Pancreas (tissue), 10 donors: ENCODE results near the gene SHC3. TPM values are rescaled to one million over a fixed set of nuclear protein-coding genes. Genes with fewer than 3 reads are reported as not detected.

Source experiments
- ATAC-seq, 4 donors: fragments of 200-7000 bp; cut with Tn5 transposase; one replicate each; pipeline versions ENCODE4 v1.8.0 to v1.9.1; 2020; ENCODE audit warnings: mild to moderate bottlenecking in 4 of 4, moderate library complexity in 4 of 4
- DNase-seq, 6 donors: peaks; one replicate each; pipeline ENCODE4 v3.0.0-alpha.2; 2020
- FAIRE-seq: peaks from 2 replicates; lab custom pipeline; 2012; peaks lifted over from hg19 to GRCh38; lab: Jason Lieb, UNC
- H3K27ac ChIP-seq, 4 donors: fragments of 200-600 bp; sonication (generic); 1 replicate in 3 of 4; 2 replicates in 1 of 4; pipeline versions ENCODE4 v1.5.0 to v1.8.0; 2020
- H3K27me3 ChIP-seq, 4 donors: fragments of 200-600 bp; one replicate each; pipeline ENCODE4 v1.8.0; 2021
- H3K36me3 ChIP-seq, 3 donors: fragments of 200-600 bp; sonication (generic) in 1 of 3; one replicate each; pipeline versions ENCODE4 v1.5.0 to v1.8.0; 2020 to 2021
- H3K4me1 ChIP-seq, 3 donors: fragments of 200-600 bp; one replicate each; pipeline ENCODE4 v1.8.0; 2021
- H3K4me3 ChIP-seq, 4 donors: fragments of 200-600 bp; sonication (generic) in 2 of 4; one replicate each; pipeline versions ENCODE4 v1.5.0 to v1.8.0; 2020 to 2021
- H3K9me3 ChIP-seq, 4 donors: fragments of 200-600 bp; one replicate each; pipeline ENCODE4 v1.8.0; 2021
- WGBS, 2 donors: extraction: QIAGEN DNeasy Blood & Tissue Kit; methylation state at CpG; one replicate each; pipeline ENCODE4 v1.1.7; 2013; 5-methylcytosine and 5-hydroxymethylcytosine counted together
- intact Hi-C, 3 donors: fragments of 100-400 bp; cut with DNase I; formaldehyde crosslinking; loops; one replicate each; pipeline versions ENCODE4 v1.11.1 to v1.14.2; 2022
- polyA plus RNA-seq, 2 donors: library from polyadenylated mRNA; stranded (reverse); fragments of 200-250 nt; gene quantifications; one replicate each; pipeline ENCODE4 v1.2.3, GENCODE V29; 2013
- total RNA-seq, 6 donors: library from RNA; stranded (reverse); fragmentation: NEBNext Ultra II Directional in 4 of 6; extraction: Animal tissue kit (Norgen Biotek cat#: 25700) in 4 of 6; gene quantifications; one replicate each; pipeline versions ENCODE4 v1.2.1 to v1.2.4, GENCODE V29; 2021 to 2023
- TF ChIP-seq, protein P1 (sequence below), 4 donors: fragments of 200-600 bp; sonication (generic) in 3 of 4; IDR thresholded peaks; one replicate each; pipeline versions ENCODE4 v1.5.0 to v1.8.0; 2021; ENCODE audit warnings: antibody characterized with exemption in 4 of 4
- donor health status: healthy with polysubstance abuse.
- donor health status: DM: no; HTN: no; CAD: no; lungs with moderate emphysema.
- donor health status: DM: no; HTN: no; CAD: no.
- donor health status: control.
- donor health status: control.
- donor health status: Bipolar disorder and iron deficiency.
- donor health status: DM: yes; HTN: yes; CAD: no.
- donor health status: DM: no; HTN: no; CAD: no.
- donor health status: DM: no; HTN: no; CAD: no.
- donor health status: DM: yes; HTN: yes; CAD: no.

The SHC3 gene
- total and polyA plus RNA-seq, 8 donors, result 0.19 to 6.3 (median 1.8) TPM

DNA sequence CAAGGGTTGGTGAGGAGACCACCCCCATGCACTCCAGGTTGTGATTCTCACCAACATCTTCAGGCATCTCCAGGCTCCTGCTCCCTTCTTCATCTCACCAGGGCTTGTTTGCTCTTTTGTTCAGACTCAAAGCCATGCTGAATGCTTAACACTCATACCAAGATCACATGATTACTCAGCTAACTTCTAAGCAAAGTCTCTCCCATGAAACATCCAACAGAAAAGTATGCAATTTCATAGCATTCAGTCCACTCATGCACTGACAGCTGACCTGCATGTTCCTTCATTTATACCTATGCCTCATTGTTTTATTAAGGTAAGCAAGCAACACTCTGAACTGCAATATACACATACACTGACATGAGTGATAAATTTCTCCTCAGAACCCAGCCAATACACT, 69.0 kb downstream of the SHC3 start:
- FAIRE-seq (no peak), DNase-seq (no peak), ATAC-seq (no peak)
- H3K4me1 ChIP-seq, result no peaks in the 10 kb centered on the region
- H3K36me3 ChIP-seq, result no peaks in the 10 kb centered on the region
- H3K27me3 ChIP-seq, result no peaks in the 10 kb centered on the region
- H3K9me3 ChIP-seq, result no peaks in the 10 kb centered on the region
- no peak overlapping the region for H3K27ac ChIP-seq
- intact Hi-C loops, result no loop called here
- TF ChIP-seq, protein P1, sequence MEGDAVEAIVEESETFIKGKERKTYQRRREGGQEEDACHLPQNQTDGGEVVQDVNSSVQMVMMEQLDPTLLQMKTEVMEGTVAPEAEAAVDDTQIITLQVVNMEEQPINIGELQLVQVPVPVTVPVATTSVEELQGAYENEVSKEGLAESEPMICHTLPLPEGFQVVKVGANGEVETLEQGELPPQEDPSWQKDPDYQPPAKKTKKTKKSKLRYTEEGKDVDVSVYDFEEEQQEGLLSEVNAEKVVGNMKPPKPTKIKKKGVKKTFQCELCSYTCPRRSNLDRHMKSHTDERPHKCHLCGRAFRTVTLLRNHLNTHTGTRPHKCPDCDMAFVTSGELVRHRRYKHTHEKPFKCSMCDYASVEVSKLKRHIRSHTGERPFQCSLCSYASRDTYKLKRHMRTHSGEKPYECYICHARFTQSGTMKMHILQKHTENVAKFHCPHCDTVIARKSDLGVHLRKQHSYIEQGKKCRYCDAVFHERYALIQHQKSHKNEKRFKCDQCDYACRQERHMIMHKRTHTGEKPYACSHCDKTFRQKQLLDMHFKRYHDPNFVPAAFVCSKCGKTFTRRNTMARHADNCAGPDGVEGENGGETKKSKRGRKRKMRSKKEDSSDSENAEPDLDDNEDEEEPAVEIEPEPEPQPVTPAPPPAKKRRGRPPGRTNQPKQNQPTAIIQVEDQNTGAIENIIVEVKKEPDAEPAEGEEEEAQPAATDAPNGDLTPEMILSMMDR (IDR thresholded peaks at IDR 0.05), result no peak
- no peak overlapping the region for H3K4me3 ChIP-seq

DNA sequence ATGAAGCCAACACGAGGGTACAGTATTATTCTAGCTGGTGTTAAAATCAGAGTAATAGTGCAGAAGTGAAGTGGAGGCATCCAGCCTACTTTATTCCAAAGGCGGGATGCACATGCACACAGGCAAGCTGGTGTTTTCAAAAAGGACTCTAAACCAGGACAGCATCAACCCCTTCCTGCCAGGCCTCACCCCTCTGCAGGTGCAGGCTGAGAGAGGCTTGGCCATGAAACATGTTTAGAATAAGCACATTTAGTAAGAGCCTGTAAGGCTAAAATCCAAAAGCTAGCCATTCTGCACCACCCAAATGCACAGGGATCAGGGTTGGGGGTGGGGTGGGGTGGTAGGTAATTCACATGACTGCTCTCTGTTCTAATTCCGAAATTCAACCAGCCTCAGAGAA, 71.2 kb downstream of the SHC3 start:
- H3K36me3 ChIP-seq, result no peaks in the 10 kb centered on the region
- FAIRE-seq (no peak), DNase-seq (no peak), ATAC-seq (no peak)
- TF ChIP-seq, protein P1 (IDR thresholded peaks at IDR 0.05), result no peak
- H3K27ac ChIP-seq, result no peak overlapping the region
- intact Hi-C loops, result no loop called here
- no peak overlapping the region for H3K4me3 ChIP-seq
- no peaks in the 10 kb centered on the region for H3K4me1 ChIP-seq
- no peaks in the 10 kb centered on the region for H3K9me3 ChIP-seq
- 69 to 77% methylated on average over 3 of the region's 3 CpGs for WGBS, 2 donors
- H3K27me3 ChIP-seq, result no peaks in the 10 kb centered on the region

DNA sequence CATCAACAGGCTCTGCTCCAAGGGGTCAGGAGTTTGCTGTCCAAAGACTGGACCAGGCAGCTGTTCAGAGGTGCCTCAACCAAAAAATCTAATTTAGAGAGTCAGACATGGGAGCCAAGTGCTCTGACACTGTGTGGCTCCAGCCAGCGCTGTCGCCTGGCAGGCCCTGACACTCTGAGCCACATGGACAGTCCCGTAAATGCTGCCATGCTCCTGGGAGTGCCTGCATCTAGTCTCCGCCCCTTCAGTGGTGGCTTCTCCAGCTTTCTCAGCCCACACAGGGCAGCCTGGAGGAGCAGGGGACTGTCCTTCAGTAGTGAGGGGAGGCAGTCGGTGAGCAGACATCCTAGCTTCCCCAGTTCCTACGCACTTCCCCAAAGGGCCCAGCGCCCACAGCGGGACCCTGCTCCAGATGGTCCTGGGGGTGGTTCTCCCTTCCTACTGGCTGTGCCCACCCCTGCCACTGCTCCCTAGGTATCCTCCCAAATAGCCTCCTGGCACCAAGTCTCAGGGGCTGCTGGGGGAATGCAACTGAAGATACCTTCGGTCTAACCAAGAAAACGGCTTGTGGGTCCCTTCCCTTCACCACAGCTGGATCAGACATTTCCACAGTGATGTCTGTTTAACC, 72.3 kb downstream of the SHC3 start:
- Histone ChIP-seq H3K4me1 (no peaks in the 10 kb centered on the region), H3K4me3 (no peak overlapping the region), H3K9me3 (no peaks in the 10 kb centered on the region), H3K27me3 (no peaks in the 10 kb centered on the region), H3K36me3 (no peaks in the 10 kb centered on the region), H3K27ac (no peak overlapping the region)
- ATAC-seq (no peak), DNase-seq (no peak), FAIRE-seq (no peak)
- intact Hi-C loops, result no loop called here
- WGBS, 2 donors, result 92 to 96% methylated on average over 10 of the region's 10 CpGs
- TF ChIP-seq, protein P1 (IDR thresholded peaks at IDR 0.05), result no peak

DNA sequence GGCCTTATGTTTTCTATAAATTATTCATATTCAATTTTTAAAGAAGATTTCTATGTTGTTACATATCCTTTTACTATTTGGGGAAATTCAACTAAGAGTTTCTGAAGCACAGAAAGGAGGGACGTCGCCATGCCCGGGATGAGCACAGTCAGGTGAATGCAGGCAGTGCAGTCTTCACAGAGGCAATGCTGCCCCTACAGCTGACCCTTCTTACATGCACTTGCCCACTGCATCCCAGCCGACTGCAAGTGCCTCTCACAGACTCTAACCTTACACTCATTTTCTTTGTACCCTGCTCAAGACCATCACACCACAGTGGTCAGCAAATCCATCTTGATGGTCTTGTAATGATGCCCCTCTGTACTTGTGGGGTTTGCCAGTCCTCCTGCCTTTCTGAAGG, 73.8 kb downstream of the SHC3 start:
- Histone ChIP-seq H3K27me3 (no peaks in the 10 kb centered on the region), H3K4me1 (no peaks in the 10 kb centered on the region), H3K9me3 (no peaks in the 10 kb centered on the region), H3K27ac (no peak overlapping the region), H3K4me3 (no peak overlapping the region), H3K36me3 (no peaks in the 10 kb centered on the region)
- ATAC-seq, result no peak
- TF ChIP-seq, protein P1 (IDR thresholded peaks at IDR 0.05), result no peak
- intact Hi-C loops, result no loop called here
- no peak for FAIRE-seq
- DNase-seq, result no peak
- 70 to 77% methylated on average over 4 of the region's 4 CpGs for WGBS, 2 donors

DNA sequence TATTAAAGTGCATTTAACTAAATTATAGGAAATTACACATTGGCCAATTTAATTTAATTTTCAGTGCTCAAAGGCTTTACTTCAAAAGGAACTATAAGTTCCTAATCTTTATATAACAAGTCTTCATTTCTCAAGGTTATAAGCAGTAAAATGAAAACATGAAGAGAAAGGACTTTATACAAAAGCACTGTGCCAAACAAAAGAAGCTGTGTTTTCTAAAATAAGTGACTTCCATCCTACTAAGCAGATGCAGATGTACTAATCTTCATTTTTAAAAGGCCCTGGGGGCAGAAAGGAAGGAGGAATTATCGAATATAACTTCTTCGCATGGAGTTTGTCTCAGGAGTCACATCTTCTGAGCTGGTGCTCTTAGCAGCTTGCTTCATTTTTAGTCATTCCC, 81.4 kb downstream of the SHC3 start:
- FAIRE-seq, result no peak
- TF ChIP-seq, protein P1 (IDR thresholded peaks at IDR 0.05), result no peak
- Histone ChIP-seq H3K27ac (no peak overlapping the region), H3K36me3 (no peaks in the 10 kb centered on the region), H3K9me3 (no peaks in the 10 kb centered on the region), H3K4me3 (no peak overlapping the region), H3K4me1 (no peaks in the 10 kb centered on the region), H3K27me3 (no peaks in the 10 kb centered on the region)
- intact Hi-C loops, result no loop called here
- DNase-seq, result no peak
- WGBS, 2 donors, result 62 to 89% methylated on average over 2 of the region's 2 CpGs
- ATAC-seq, result no peak
